Aorta (tissue), 5 donors: ENCODE data around the gene SIK2. TPM values are rescaled to one million over a fixed set of nuclear protein-coding genes. Genes with fewer than 3 reads are reported as not detected.
A peak's percentile ranks its signal among the peaks of the same experiment; 100 is the strongest.
"Not testable (repeated sequence)": the region's sequence is repeated elsewhere in the genome, so short reads cannot be mapped to it uniquely, and the experiment has no call there.

Experiments used
- ATAC-seq: fragments of 200-7000 bp; cut with Tn5 transposase; one replicate; pipeline ENCODE4 v1.9.1; 2022; ENCODE audit warnings: moderate library complexity; ENCODE audit not compliant: low FRiP score
- DNase-seq, 2 donors: peaks; one replicate each; pipeline ENCODE4 v3.0.0-alpha.2; 2020
- H3K27ac ChIP-seq, 2 donors: one replicate each; pipeline ENCODE4 v1.5.1; 2013; ENCODE audit warnings: low read length in 2 of 2, mild to moderate bottlenecking in 2 of 2, moderate library complexity in 2 of 2, control low read depth in 1 of 2, inconsistent platforms in 1 of 2, low read depth in 1 of 2
- H3K27me3 ChIP-seq, 2 donors: one replicate each; pipeline ENCODE4 v1.6.1; 2013; ENCODE audit warnings: control low read depth in 1 of 2, low read length in 1 of 2, mild to moderate bottlenecking in 1 of 2, moderate library complexity in 1 of 2; ENCODE audit not compliant: insufficient read depth in 2 of 2, control insufficient read depth in 1 of 2
- H3K36me3 ChIP-seq, 2 donors: one replicate each; pipeline ENCODE4 v1.6.1; 2013; ENCODE audit warnings: control low read depth in 1 of 2, low read length in 1 of 2, mild to moderate bottlenecking in 1 of 2; ENCODE audit not compliant: insufficient read depth in 2 of 2, control insufficient read depth in 1 of 2
- H3K4me1 ChIP-seq, 2 donors: one replicate each; pipeline ENCODE4 v1.6.1; 2013; ENCODE audit warnings: low read length in 2 of 2, control low read depth in 1 of 2, mild to moderate bottlenecking in 1 of 2, moderate library complexity in 1 of 2; ENCODE audit not compliant: insufficient read depth in 2 of 2, control insufficient read depth in 1 of 2
- H3K4me3 ChIP-seq, 2 donors: one replicate each; pipeline ENCODE4 v1.5.1; 2013; ENCODE audit warnings: low read length in 2 of 2, control low read depth in 1 of 2, mild to moderate bottlenecking in 1 of 2
- H3K9me3 ChIP-seq: one replicate; pipeline ENCODE4 v1.6.1; 2013; ENCODE audit warnings: mild to moderate bottlenecking, low read length; ENCODE audit not compliant: control insufficient read depth
- WGBS, 2 donors: extraction: QIAGEN DNeasy Blood & Tissue Kit; methylation state at CpG; one replicate each; pipeline ENCODE4 v1.1.7; 2013; 5-methylcytosine and 5-hydroxymethylcytosine counted together
- intact Hi-C, 2 donors: fragments of 100-400 bp; cut with DNase I; formaldehyde crosslinking; loops; one replicate each; pipeline versions ENCODE4 v1.14.2 to v1.15.0; 2022
- polyA plus RNA-seq, 2 donors: library from polyadenylated mRNA; stranded (reverse); fragments of 200-250 nt; gene quantifications; one replicate each; pipeline ENCODE4 v1.2.3, GENCODE V29; 2013
- total RNA-seq, 2 donors: library from RNA; stranded (reverse); fragmentation: NEBNext Ultra II Directional; extraction: Animal tissue kit (Norgen Biotek cat#: 25700); gene quantifications; one replicate each; pipeline ENCODE4 v1.2.1, GENCODE V29; 2021
- donor health status: healthy with polysubstance abuse.
- donor health status: Bipolar disorder and iron deficiency.
- donor health status: DM: no; HTN: no; CAD: no.
- donor health status: DM: no; HTN: no; CAD: no.
- donor health status: DM: yes; HTN: yes; CAD: no.

SIK2 gene
- total and polyA plus RNA-seq, 4 donors, result 3.5 to 21.9 (median 10.8) TPM

DNA sequence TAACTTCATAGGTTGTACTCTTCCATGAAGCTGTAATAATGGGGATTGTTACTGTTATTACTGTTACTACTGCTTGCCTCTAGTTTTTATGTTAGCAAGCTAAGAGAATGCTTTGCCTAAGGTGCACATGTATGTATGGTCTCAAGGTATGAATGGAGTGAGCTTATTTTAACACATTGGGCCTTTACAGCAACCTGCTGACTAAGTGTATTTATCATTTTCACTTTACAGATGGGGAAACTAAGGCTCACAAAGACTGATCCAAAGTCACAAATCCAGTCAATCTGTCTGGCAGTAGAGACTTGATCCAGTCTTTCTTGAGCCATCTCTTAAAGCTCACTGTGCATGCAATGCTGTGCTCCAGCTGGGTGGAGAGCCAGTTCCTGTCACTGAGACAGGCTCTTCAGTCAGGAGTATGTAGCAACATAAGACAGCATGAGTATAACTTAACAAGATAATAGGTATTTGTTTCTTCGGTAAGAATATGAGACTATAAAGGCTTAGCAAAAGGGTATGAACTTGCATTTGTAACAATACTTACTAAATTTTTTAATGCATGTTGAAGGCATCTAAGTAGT is 97.4 kb downstream of the SIK2 start:
- H3K9me3 ChIP-seq, result no peaks in the 10 kb centered on the region
- no peaks in the 10 kb centered on the region for H3K4me1 ChIP-seq
- no peak for ATAC-seq
- no peak overlapping the region for H3K27ac ChIP-seq
- H3K4me3 ChIP-seq, result no peak overlapping the region
- peaks cover 0 to 2% of the 10 kb centered on the region in 2 donors for H3K36me3 ChIP-seq
- WGBS, 2 donors, result 91 to 94% methylated on average over 1 of the region's 1 CpG
- no peaks in the 10 kb centered on the region for H3K27me3 ChIP-seq
- intact Hi-C loops, result no loop called here
- DNase-seq, result no peak

DNA sequence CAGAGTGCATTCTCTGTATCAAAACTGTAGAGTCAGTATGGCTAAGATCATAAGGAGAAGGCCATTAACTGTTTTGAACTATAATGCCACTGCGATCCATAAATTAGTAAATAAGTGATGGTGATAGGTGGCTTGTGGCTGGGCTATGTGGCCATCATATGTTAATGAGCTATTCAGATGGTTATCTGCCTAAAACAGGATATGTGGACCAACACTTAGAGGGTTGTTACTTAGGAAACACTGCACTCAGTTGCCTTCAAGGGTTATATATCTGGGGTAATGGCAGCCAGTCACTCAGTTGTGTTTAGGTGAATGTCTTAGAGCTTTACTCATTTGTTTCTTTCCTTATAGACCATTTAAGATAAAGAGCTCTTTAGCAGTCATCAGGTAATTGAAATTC is 97.9 kb downstream of the SIK2 start:
- no peak for ATAC-seq
- Histone ChIP-seq H3K4me3 (no peak overlapping the region), H3K4me1 (no peaks in the 10 kb centered on the region), H3K9me3 (no peaks in the 10 kb centered on the region), H3K27ac (no peak overlapping the region), H3K27me3 (no peaks in the 10 kb centered on the region), H3K36me3 (no peaks in the 10 kb centered on the region)
- no peak for DNase-seq
- 96 to 99% methylated on average over 1 of the region's 1 CpG for WGBS, 2 donors
- intact Hi-C loops, result no loop called here

- H3K9me3 ChIP-seq, result no peaks in the 10 kb centered on the region
- no peaks in the 10 kb centered on the region for H3K27me3 ChIP-seq
- DNase-seq, result no peak
- H3K4me1 ChIP-seq, result no peaks in the 10 kb centered on the region
- 89 to 90% methylated on average over 5 of the region's 5 CpGs for WGBS, 2 donors
- H3K4me3 ChIP-seq, result no peak overlapping the region
- no peak for ATAC-seq
- H3K36me3 ChIP-seq, result no peaks in the 10 kb centered on the region
- intact Hi-C loops, result no loop called here
- no peak overlapping the region for H3K27ac ChIP-seq
Measured at GRCh38 chr11:111702623-111703022, 100.4 kb downstream of the SIK2 start.

DNA sequence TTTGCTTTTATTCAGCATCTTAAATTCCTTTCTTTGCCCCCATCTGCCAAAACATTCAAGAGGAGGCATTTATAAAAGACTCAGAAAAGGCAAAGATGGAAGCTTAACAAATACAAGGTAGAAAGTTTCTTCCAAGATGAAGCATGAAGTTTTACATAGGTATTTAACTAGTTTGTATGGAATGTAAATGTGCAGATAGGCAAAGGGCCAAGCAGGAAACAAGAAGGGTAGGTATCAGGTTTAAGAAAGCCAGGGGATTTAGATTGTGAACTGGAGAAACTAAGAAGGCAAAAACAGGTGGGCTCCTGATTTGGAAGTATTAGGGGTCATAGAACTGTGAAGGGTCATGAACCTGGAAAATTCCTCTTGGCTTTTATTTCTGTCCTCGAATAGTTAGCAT is 101.3 kb downstream of the SIK2 start:
- no peak overlapping the region for H3K27ac ChIP-seq
- H3K27me3 ChIP-seq, result no peaks in the 10 kb centered on the region
- H3K9me3 ChIP-seq, result no peaks in the 10 kb centered on the region
- intact Hi-C loops, result no loop called here
- no peaks in the 10 kb centered on the region for H3K36me3 ChIP-seq
- no peak for DNase-seq
- WGBS, 2 donors, result 78 to 84% methylated on average over 1 of the region's 1 CpG
- no peaks in the 10 kb centered on the region for H3K4me1 ChIP-seq
- H3K4me3 ChIP-seq, result no peak overlapping the region
- no peak for ATAC-seq

- ATAC-seq (peak; percentile 77), DNase-seq (peak in 1 of 2 donors; percentile 54)
- peaks cover 0 to 3% of the 10 kb centered on the region in 2 donors for H3K36me3 ChIP-seq
- intact Hi-C loops, result no loop called here
- H3K4me1 ChIP-seq, result no peaks in the 10 kb centered on the region
- no peaks in the 10 kb centered on the region for H3K27me3 ChIP-seq
- no peak overlapping the region for H3K27ac ChIP-seq
- WGBS, 2 donors, result 7 to 8% methylated on average over 9 of the region's 9 CpGs
- no peak overlapping the region for H3K4me3 ChIP-seq
- H3K9me3 ChIP-seq, result no peaks in the 10 kb centered on the region
Measured at GRCh38 chr11:111707039-111707690, 104.9 kb downstream of the SIK2 start.

- Histone ChIP-seq H3K4me1 (no peaks in the 10 kb centered on the region), H3K4me3 (no peak overlapping the region), H3K27ac (no peak overlapping the region), H3K27me3 (no peaks in the 10 kb centered on the region), H3K36me3 (peaks cover 3 to 5% of the 10 kb centered on the region in 2 donors), H3K9me3 (no peaks in the 10 kb centered on the region)
- ATAC-seq (no peak), DNase-seq (no peak)
- intact Hi-C loops, result no loop called here
- 79 to 82% methylated on average over 5 of the region's 5 CpGs for WGBS, 2 donors
Measured at GRCh38 chr11:111707691-111708067, 105.4 kb downstream of the SIK2 start.

GRCh38 chr11:111714522-111714921 is 112.3 kb downstream of the SIK2 start:
- no peaks in the 10 kb centered on the region for H3K27me3 ChIP-seq
- 91 to 93% methylated on average over 4 of the region's 4 CpGs for WGBS, 2 donors
- intact Hi-C loops, result no loop called here
- DNase-seq (no peak), ATAC-seq (no peak)
- no peaks in the 10 kb centered on the region for H3K9me3 ChIP-seq
- H3K27ac ChIP-seq, result peak overlapping the region in 1 of 2 donors; percentile 28
- no peak overlapping the region for H3K4me3 ChIP-seq
- peaks cover 0 to 4% of the 10 kb centered on the region in 2 donors for H3K4me1 ChIP-seq
- H3K36me3 ChIP-seq, result peaks cover 3 to 5% of the 10 kb centered on the region in 2 donors

GRCh38 chr11:111715142-111715816 is 113.0 kb downstream of the SIK2 start:
- no peaks in the 10 kb centered on the region for H3K9me3 ChIP-seq
- no peaks in the 10 kb centered on the region for H3K27me3 ChIP-seq
- no peak overlapping the region for H3K27ac ChIP-seq
- 73 to 77% methylated on average over 5 of the region's 5 CpGs for WGBS, 2 donors
- peaks cover 2 to 5% of the 10 kb centered on the region in 2 donors for H3K36me3 ChIP-seq
- peaks cover 0 to 4% of the 10 kb centered on the region in 2 donors for H3K4me1 ChIP-seq
- intact Hi-C loops, result no loop called here
- ATAC-seq, result no peak
- DNase-seq, result no peak
- H3K4me3 ChIP-seq, result no peak overlapping the region

- ATAC-seq, H3K27ac ChIP-seq, H3K4me3 ChIP-seq, H3K36me3 ChIP-seq, H3K4me1 ChIP-seq, H3K9me3 ChIP-seq, DNase-seq, intact Hi-C loops, H3K27me3 ChIP-seq: not testable (repeated sequence)
- WGBS, 2 donors, result 91 to 98% methylated on average over 3 of the region's 3 CpGs
Measured at GRCh38 chr11:111717660-111718059, 115.4 kb downstream of the SIK2 start.
